Caco-2 (cell line): ENCODE measurements around the gene ZNF177. TPM values are rescaled to one million over a fixed set of nuclear protein-coding genes. Genes with fewer than 3 reads are reported as not detected.

Experiments used
- BruUV-seq: library from RNA; stranded (reverse); fragments of 400-500 nt; replicated peaks from 2 replicates; lab custom pipeline; 2021; lab: Mats Ljungman, UMichigan
- CTCF ChIA-PET: fragments of 300-600 bp; sonication (Branson Sonifier 250); formaldehyde crosslinking; loops from one replicate; lab custom pipeline; 2022; ENCODE audit warnings: antibody characterized with exemption; lab: Charles Lee
- POLR2A ChIA-PET: fragments of 300-600 bp; sonication (Branson Sonifier 250); formaldehyde crosslinking; loops from one replicate; lab custom pipeline; 2022; ENCODE audit warnings: antibody characterized with exemption; lab: Charles Lee
- DNase-seq, 2 experiments: peaks; one replicate each; pipeline versions ENCODE4 v3.0.0 to v3.0.0-alpha.2; 2020 to 2022
- H3K27me3 ChIP-seq: replicated peaks from 2 replicates; pipeline ENCODE4 v1.6.0; 2011; ENCODE audit warnings: low read length; ENCODE audit not compliant: control insufficient read depth, insufficient read depth
- H3K36me3 ChIP-seq: 2 replicates; pipeline ENCODE4 v1.5.1; 2011; ENCODE audit warnings: low read length; ENCODE audit not compliant: control insufficient read depth, insufficient read depth
- H3K4me1 ChIP-seq: fragments of 250-450 bp; sonication (Bioruptor Pico); 2 replicates; pipeline ENCODE4 v1.5.1; 2020; ENCODE audit warnings: mild to moderate bottlenecking
- H3K4me3 ChIP-seq: 2 replicates; pipeline ENCODE4 v1.5.1; 2011; ENCODE audit warnings: low read depth, mild to moderate bottlenecking, control low read depth, low read length
- H3K9me3 ChIP-seq: fragments of 250-450 bp; sonication (Bioruptor Pico); 2 replicates; pipeline ENCODE4 v1.5.1; 2020; ENCODE audit warnings: mild to moderate bottlenecking, moderate library complexity
- H3K27ac Mint-ChIP-seq: one replicate; pipeline ENCODE4 v1.8.0; 2022; ENCODE audit warnings: mixed read lengths; ENCODE audit not compliant: unreplicated experiment
- H3K27me3 Mint-ChIP-seq: one replicate; pipeline ENCODE4 v1.8.0; 2022; ENCODE audit warnings: mixed read lengths; ENCODE audit not compliant: insufficient read depth, unreplicated experiment
- H3K36me3 Mint-ChIP-seq: one replicate; pipeline ENCODE4 v1.8.0; 2022; ENCODE audit warnings: mild to moderate bottlenecking, mixed read lengths; ENCODE audit not compliant: insufficient read depth, unreplicated experiment
- H3K4me1 Mint-ChIP-seq: one replicate; pipeline ENCODE4 v1.8.0; 2022; ENCODE audit warnings: low read depth, mixed read lengths; ENCODE audit not compliant: unreplicated experiment
- H3K4me3 Mint-ChIP-seq: one replicate; pipeline ENCODE4 v1.8.0; 2022; ENCODE audit warnings: mild to moderate bottlenecking, moderate library complexity, mixed read lengths; ENCODE audit not compliant: unreplicated experiment
- H3K9me3 Mint-ChIP-seq: one replicate; pipeline ENCODE4 v1.8.0; 2022; ENCODE audit warnings: mixed read lengths; ENCODE audit not compliant: unreplicated experiment
- intact Hi-C: fragments of 100-400 bp; cut with micrococcal nuclease; formaldehyde crosslinking; loops from one replicate; pipeline ENCODE4 v1.10.0; 2022; ENCODE audit not compliant: unreplicated experiment
- total RNA-seq: library from RNA; stranded (reverse); gene quantifications from 2 replicates; pipeline ENCODE4 v1.2.3, GENCODE V29; 2022
- TF ChIP-seq, protein P1 (sequence below), 2 experiments: fragments of 200-600 bp in 1 of 2; IDR thresholded peaks; 1 replicate in 1 of 2; 2 replicates in 1 of 2; pipeline versions ENCODE4 v1.5.1 to v1.8.0; 2011 to 2022; ENCODE audit warnings: antibody characterized with exemption in 1 of 2, control low read depth in 1 of 2, inconsistent platforms in 1 of 2, low read depth in 1 of 2, low read length in 1 of 2, mild to moderate bottlenecking in 1 of 2, moderate library complexity in 1 of 2; ENCODE audit not compliant: insufficient read depth in 1 of 2, severe bottlenecking in 1 of 2, unreplicated experiment in 1 of 2

The ZNF177 gene
- total RNA-seq, 1 experiment from 2014 or later, result 0.34 TPM

DNA sequence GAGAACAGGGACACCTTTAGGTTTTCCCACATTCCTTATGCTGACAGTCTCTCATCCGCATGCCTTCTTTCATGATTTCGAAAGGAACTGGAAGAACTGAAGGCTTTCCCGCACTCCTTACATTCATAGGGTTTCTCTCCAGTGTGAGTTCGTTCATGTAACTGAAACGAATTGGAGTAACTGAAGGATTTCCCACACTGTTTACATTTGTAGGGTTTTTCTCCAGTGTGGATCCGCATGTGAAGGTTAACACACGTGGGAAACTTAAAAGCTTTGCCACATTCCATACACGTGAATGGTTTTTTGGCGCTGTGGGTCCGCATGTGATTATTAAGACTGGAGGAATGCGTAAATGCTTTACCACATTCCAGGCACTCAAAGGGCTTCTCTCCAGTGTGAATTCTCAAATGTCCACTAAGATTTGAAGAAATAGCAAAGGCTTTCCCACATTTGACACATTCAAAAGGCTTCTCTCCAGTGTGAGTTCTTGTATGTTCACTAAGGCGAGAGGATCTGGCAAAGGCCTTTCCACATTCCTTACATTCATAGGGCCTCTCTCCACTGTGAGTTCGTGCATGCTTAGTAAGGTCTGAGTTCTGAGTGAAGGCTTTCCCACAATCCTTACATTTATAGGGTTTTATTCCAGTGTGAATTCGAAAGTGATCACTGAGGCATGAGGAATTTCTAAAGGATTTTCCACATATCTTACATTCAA is 50.6 kb downstream of the ZNF177 start:
- CTCF ChIA-PET, result no interaction called here
- Mint-ChIP-seq H3K27me3 (no peaks in the 10 kb centered on the region), H3K4me1 (no peaks in the 10 kb centered on the region), H3K4me3 (no peak overlapping the region), H3K27ac (no peak overlapping the region), H3K9me3 (peaks cover 38% of the 10 kb centered on the region), H3K36me3 (peaks cover 53% of the 10 kb centered on the region)
- Histone ChIP-seq H3K36me3 (peaks cover 3% of the 10 kb centered on the region; the same call in 1 of the 2 replicates), H3K27me3 (no peaks in the 10 kb centered on the region), H3K4me1 (no peaks in the 10 kb centered on the region), H3K4me3 (no peak overlapping the region), H3K9me3 (peaks cover 32% of the 10 kb centered on the region)
- POLR2A ChIA-PET, result no interaction called here
- intact Hi-C loops, result no loop called here
- DNase-seq, result no peak
- TF ChIP-seq, protein P1, sequence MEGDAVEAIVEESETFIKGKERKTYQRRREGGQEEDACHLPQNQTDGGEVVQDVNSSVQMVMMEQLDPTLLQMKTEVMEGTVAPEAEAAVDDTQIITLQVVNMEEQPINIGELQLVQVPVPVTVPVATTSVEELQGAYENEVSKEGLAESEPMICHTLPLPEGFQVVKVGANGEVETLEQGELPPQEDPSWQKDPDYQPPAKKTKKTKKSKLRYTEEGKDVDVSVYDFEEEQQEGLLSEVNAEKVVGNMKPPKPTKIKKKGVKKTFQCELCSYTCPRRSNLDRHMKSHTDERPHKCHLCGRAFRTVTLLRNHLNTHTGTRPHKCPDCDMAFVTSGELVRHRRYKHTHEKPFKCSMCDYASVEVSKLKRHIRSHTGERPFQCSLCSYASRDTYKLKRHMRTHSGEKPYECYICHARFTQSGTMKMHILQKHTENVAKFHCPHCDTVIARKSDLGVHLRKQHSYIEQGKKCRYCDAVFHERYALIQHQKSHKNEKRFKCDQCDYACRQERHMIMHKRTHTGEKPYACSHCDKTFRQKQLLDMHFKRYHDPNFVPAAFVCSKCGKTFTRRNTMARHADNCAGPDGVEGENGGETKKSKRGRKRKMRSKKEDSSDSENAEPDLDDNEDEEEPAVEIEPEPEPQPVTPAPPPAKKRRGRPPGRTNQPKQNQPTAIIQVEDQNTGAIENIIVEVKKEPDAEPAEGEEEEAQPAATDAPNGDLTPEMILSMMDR (IDR thresholded peaks at IDR 0.05; ENCODE audit: insufficient read depth in 1 of 2, low read depth in 1 of 2, low read length in 1 of 2, severe bottlenecking in 1 of 2, unreplicated experiment in 1 of 2), result no peak
- no TSS peak for BruUV-seq

DNA sequence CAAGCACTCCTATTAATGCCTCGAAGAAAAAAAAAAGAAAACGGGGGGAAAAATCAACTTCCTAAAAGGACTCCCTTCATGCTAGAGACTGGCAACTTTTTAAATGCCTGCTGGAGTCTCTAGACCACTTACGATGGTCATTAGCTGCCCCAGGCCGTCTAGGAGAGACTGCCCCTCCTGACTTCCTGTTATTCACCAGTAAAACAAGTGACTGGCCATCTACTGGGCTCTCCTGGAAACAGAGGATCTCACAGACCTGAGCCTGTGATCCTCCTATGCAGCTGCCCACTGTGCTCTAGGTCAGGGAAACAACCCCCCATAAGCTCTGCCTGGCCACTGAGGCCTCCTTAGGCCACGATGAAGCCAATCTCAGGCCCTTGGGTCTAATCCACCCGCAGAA is 65.1 kb downstream of the ZNF177 start:
- H3K4me1 ChIP-seq, result no peaks in the 10 kb centered on the region
- ChIA-PET CTCF (no interaction called here), POLR2A (no interaction called here)
- Mint-ChIP-seq H3K4me3 (no peak overlapping the region), H3K9me3 (no peaks in the 10 kb centered on the region), H3K36me3 (peaks cover 25% of the 10 kb centered on the region), H3K4me1 (no peaks in the 10 kb centered on the region), H3K27ac (no peak overlapping the region), H3K27me3 (no peaks in the 10 kb centered on the region)
- no peak overlapping the region for H3K4me3 ChIP-seq
- H3K9me3 ChIP-seq, result no peaks in the 10 kb centered on the region
- intact Hi-C loops, result no loop called here
- no TSS peak for BruUV-seq
- TF ChIP-seq, protein P1 (IDR thresholded peaks at IDR 0.05; ENCODE audit: insufficient read depth in 1 of 2, low read depth in 1 of 2, low read length in 1 of 2, severe bottlenecking in 1 of 2, unreplicated experiment in 1 of 2), result no peak
- no peak for DNase-seq
- no peaks in the 10 kb centered on the region for H3K27me3 ChIP-seq
- peaks cover 3% of the 10 kb centered on the region; the same call in 1 of the 2 replicates for H3K36me3 ChIP-seq

DNA sequence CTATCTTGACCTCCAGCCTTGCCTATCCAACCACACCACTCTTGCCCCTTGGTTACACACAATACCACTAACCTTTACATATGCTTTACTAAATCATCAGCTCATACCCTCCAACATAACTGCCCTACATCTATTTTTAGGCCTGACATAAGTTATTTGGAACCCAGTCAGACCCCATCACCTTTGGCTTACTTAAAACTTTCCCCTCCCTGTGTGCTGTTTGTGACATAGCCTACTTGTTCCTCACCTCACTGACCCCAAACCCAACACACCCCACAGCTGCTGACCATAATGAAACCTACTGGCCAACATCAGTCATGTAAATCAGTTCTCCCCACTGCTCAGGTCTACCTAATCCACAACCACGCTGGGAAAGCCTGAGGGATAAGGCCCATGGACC is 67.6 kb downstream of the ZNF177 start:
- ChIA-PET POLR2A (no interaction called here), CTCF (no interaction called here)
- Mint-ChIP-seq H3K4me3 (no peak overlapping the region), H3K9me3 (no peaks in the 10 kb centered on the region), H3K27me3 (no peaks in the 10 kb centered on the region), H3K4me1 (peaks cover 8% of the 10 kb centered on the region), H3K27ac (no peak overlapping the region), H3K36me3 (peaks cover 29% of the 10 kb centered on the region)
- Histone ChIP-seq H3K4me1 (no peaks in the 10 kb centered on the region), H3K4me3 (no peak overlapping the region), H3K36me3 (peaks cover under 1% of the 10 kb centered on the region; the same call in 1 of the 2 replicates), H3K27me3 (no peaks in the 10 kb centered on the region), H3K9me3 (no peaks in the 10 kb centered on the region)
- BruUV-seq, result no TSS peak
- TF ChIP-seq, protein P1 (IDR thresholded peaks at IDR 0.05; ENCODE audit: insufficient read depth in 1 of 2, low read depth in 1 of 2, low read length in 1 of 2, severe bottlenecking in 1 of 2, unreplicated experiment in 1 of 2), result no peak
- no peak for DNase-seq
- intact Hi-C loops, result loop anchor here (10.0 kb wide), 2 partner anchors 104 to 226 kb away; partner anchors contain the start of gene ZNF426
